ENCODE measurements around the gene ETV7.

DNA sequence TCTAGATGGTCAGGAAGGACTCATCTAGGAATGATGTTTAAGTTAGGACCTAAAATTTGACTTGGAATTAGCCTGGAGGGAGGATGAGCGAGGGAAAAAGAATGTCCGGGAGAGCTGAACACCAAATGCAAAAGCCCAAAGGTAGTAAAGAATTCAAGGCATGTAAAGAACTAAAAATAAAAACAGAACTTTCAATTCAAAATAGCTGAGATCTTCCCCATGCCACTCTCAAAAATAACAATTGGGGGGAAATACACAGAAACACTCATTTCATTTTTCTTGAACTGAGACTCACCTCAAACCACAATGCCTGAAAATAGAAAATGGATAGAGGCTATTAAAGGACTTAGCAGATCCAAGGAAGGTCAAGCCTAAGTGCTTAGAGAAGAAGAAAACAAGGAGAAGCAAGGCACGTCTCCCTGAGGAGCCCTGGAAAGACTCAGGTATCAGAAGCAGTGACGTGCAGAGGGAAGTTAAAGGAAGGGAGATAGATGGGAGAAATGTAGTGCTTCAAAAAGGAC lies 44.7 kb upstream of the ETV7 start:
- TF ChIP-seq POLR2AphosphoS5 (IDR thresholded peaks at IDR 0.05) (no peak), POLR2A (IDR thresholded peaks at IDR 0.05) (no peak)

Data from prostate gland (tissue), 1 donor.